Measurements from ENCODE around the gene ZNF473. TPM values are rescaled to one million over a fixed set of nuclear protein-coding genes. Genes with fewer than 3 reads are reported as not detected.

Gene ZNF473
- total and polyA plus RNA-seq, 2 of the 13 experiments (the other 11 are each of a cell fraction or from before 2014, with no cell fraction given) = 5.8 to 11.9 TPM

GRCh38 chr19:50025794-50026549 is at the start of gene ZNF473 (continued):
- TF ChIP-seq ZNF441 (CRISPR knock-in tag; IDR thresholded peaks at IDR 0.05; ENCODE audit: borderline replicate concordance) (peak; percentile 85), CCDC6 (CRISPR knock-in tag; IDR thresholded peaks at IDR 0.05) (peak; percentile 99), JDP2 (CRISPR knock-in tag; IDR thresholded peaks at IDR 0.05; ENCODE audit: borderline replicate concordance) (no peak; the same call in 1 of the 2 replicates), REST (IDR thresholded peaks at IDR 0.05; ENCODE audit: borderline replicate concordance in 1 of 2, low read depth in 1 of 2, low read length in 2 of 2) (no peak; a peak in 1 of 4 replicates), MTF2 (CRISPR knock-in tag; IDR thresholded peaks at IDR 0.05; ENCODE audit: borderline replicate concordance) (peak; percentile 86; the same call in 1 of the 2 replicates), GFI1 (CRISPR knock-in tag; IDR thresholded peaks at IDR 0.05; ENCODE audit: borderline replicate concordance) (peak; percentile 81), RORA (CRISPR knock-in tag; IDR thresholded peaks at IDR 0.05) (no peak), ATRX (CRISPR knock-in tag; IDR thresholded peaks at IDR 0.05; ENCODE audit: borderline replicate concordance) (0 out of 2 replicates have a peak, but pooled peaks have one; percentile 18), ZNF512B (CRISPR knock-in tag; IDR thresholded peaks at IDR 0.05; ENCODE audit: borderline replicate concordance) (no peak), ZNF160 (CRISPR knock-in tag; IDR thresholded peaks at IDR 0.05) (peak; percentile 98), ZNF691 (CRISPR knock-in tag; IDR thresholded peaks at IDR 0.05; ENCODE audit: borderline replicate concordance, low read depth) (peak; percentile 93; the same call in 1 of the 2 replicates), ZBTB33 (CRISPR knock-in tag; IDR thresholded peaks at IDR 0.05) (peak; percentile 41; the same call in 1 of the 2 replicates), ZXDC (CRISPR knock-in tag; IDR thresholded peaks at IDR 0.05) (peak; percentile 94), FOSL1 (CRISPR knock-in tag; IDR thresholded peaks at IDR 0.05; ENCODE audit: borderline replicate concordance) (0 out of 2 replicates have a peak, but pooled peaks have one; percentile 18), NCOA1 (CRISPR knock-in tag; IDR thresholded peaks at IDR 0.05) (no peak; the same call in 1 of the 2 replicates)
